A673 (cell line): ENCODE data around the gene HIKESHI.

Experiments used
- EZH2 ChIP-seq: fragments of 200-600 bp; sonication (generic); IDR thresholded peaks from 2 replicates; pipeline ENCODE4 v1.6.1; 2017; ENCODE audit warnings: borderline replicate concordance, low read depth, mild to moderate bottlenecking, mixed read lengths, antibody characterized with exemption, low read length; ENCODE audit not compliant: poor library complexity, severe bottlenecking
- TF ChIP-seq, protein P1 (sequence below): fragments of 300-800, 200-600 bp; sonication (generic); conservative IDR thresholded peaks from 2 replicates; pipeline ENCODE4 v1.5.1; 2017; ENCODE audit warnings: low read depth, mild to moderate bottlenecking, antibody characterized with exemption, low read length, moderate library complexity, mixed read lengths

DNA sequence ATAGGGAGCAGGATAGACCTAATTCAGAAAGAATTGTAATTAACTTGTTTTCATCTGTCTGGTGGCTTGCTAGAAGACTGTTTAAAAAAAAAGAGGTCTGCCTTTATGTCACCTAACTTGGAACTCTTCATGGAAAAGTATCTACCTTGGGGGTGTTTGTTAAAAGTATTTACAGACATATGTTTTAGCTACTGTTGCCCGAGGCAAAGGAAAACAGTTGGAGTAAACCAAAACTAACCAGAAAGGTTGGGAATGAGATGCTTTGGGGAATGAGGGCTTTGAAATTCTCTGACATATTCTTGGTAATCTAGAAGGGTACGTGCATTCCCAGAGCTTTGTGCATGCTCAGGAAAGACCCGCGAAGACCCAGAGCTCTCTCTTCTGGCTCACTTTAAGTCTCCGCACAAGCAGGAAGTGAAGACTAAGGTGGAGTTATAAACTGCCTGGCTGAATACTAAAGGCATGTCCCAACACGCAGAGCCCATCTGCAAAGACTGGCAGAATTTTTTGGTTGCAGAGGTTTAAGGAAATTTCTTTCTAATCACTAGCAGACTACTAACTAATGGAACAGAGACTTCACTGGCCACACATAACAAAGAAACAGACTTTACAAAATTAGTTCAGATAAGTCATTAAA lies 33.2 kb downstream of the HIKESHI start:
- TF ChIP-seq, protein P1, sequence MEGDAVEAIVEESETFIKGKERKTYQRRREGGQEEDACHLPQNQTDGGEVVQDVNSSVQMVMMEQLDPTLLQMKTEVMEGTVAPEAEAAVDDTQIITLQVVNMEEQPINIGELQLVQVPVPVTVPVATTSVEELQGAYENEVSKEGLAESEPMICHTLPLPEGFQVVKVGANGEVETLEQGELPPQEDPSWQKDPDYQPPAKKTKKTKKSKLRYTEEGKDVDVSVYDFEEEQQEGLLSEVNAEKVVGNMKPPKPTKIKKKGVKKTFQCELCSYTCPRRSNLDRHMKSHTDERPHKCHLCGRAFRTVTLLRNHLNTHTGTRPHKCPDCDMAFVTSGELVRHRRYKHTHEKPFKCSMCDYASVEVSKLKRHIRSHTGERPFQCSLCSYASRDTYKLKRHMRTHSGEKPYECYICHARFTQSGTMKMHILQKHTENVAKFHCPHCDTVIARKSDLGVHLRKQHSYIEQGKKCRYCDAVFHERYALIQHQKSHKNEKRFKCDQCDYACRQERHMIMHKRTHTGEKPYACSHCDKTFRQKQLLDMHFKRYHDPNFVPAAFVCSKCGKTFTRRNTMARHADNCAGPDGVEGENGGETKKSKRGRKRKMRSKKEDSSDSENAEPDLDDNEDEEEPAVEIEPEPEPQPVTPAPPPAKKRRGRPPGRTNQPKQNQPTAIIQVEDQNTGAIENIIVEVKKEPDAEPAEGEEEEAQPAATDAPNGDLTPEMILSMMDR: no peak
- TF ChIP-seq EZH2: no peak
